Sigmoid colon (tissue), 7 donors: Measurements from ENCODE around the gene EEA1. TPM values are rescaled to one million over a fixed set of nuclear protein-coding genes. Genes with fewer than 3 reads are reported as not detected.

Experiments
- DNase-seq: peaks from one replicate; pipeline ENCODE4 v3.0.0-alpha.2; 2019
- H3K27ac ChIP-seq, 4 donors: fragments of 200-600 bp; sonication (generic); one replicate each; pipeline ENCODE4 v1.5.1; 2016 to 2019; ENCODE audit warnings: mild to moderate bottlenecking in 1 of 4
- H3K27me3 ChIP-seq, 3 donors: fragments of 200-600 bp; sonication (generic); one replicate each; pipeline ENCODE4 v1.5.1; 2019; ENCODE audit warnings: mild to moderate bottlenecking in 1 of 3
- H3K36me3 ChIP-seq, 4 donors: fragments of 200-600 bp; sonication (generic); one replicate each; pipeline ENCODE4 v1.5.1; 2016 to 2019
- H3K4me1 ChIP-seq, 4 donors: fragments of 200-600 bp; sonication (generic); one replicate each; pipeline ENCODE4 v1.5.1; 2017 to 2019
- H3K4me3 ChIP-seq, 4 donors: fragments of 200-600 bp; sonication (generic); one replicate each; pipeline ENCODE4 v1.5.1; 2017 to 2019; ENCODE audit warnings: mild to moderate bottlenecking in 2 of 4, moderate library complexity in 1 of 4
- H3K9me3 ChIP-seq, 4 donors: fragments of 200-600 bp in 3 of 4; sonication (generic) in 3 of 4; one replicate each; pipeline versions ENCODE4 v1.5.1 to v1.6.1; 2013 to 2019
- CTCF ChIP-seq, 4 experiments: fragments of 450-650 bp in 3 of 4; fragments of 200-600 bp in 1 of 4; IDR thresholded peaks; one replicate each; pipeline ENCODE4 v1.5.1; 2016 to 2019; ENCODE audit warnings: antibody characterized with exemption in 4 of 4, mild to moderate bottlenecking in 3 of 4, moderate library complexity in 2 of 4
- EP300 ChIP-seq, 4 donors: sonication (generic); formaldehyde crosslinking; IDR thresholded peaks; one replicate each; pipeline ENCODE4 v1.6.1; 2017; ENCODE audit warnings: antibody characterized with exemption in 4 of 4
- POLR2A ChIP-seq, 2 donors: fragments of 450-650 bp; IDR thresholded peaks; one replicate each; pipeline ENCODE4 v1.6.1; 2016; ENCODE audit warnings: antibody characterized with exemption in 2 of 2, mild to moderate bottlenecking in 2 of 2, moderate library complexity in 2 of 2
- POLR2AphosphoS5 ChIP-seq, 4 donors: sonication (generic); formaldehyde crosslinking; IDR thresholded peaks; one replicate each; pipeline ENCODE4 v1.6.1; 2017; ENCODE audit warnings: antibody characterized with exemption in 4 of 4
- WGBS, 2 donors: extraction: QIAGEN DNeasy Blood & Tissue Kit; methylation state at CpG; one replicate each; pipeline ENCODE4 v1.1.7; 2013; 5-methylcytosine and 5-hydroxymethylcytosine counted together
- intact Hi-C: fragments of 100-400 bp; cut with DNase I; formaldehyde crosslinking; loops from one replicate; pipeline ENCODE4 v1.15.1; 2023
- polyA plus RNA-seq, 3 donors: library from polyadenylated mRNA; stranded (reverse); fragments of 200-250 nt; gene quantifications; one replicate each; pipeline ENCODE4 v1.2.3, GENCODE V29; 2013
- total RNA-seq, 4 donors: library from RNA; depleted of rRNA; stranded (reverse); fragments of >200 nt; gene quantifications; one replicate each; pipeline ENCODE4 v1.1.0, GENCODE V29; 2016
- donor health status: healthy with polysubstance abuse.
- donor health status: Bipolar disorder and iron deficiency.
- donor health status: healthy.

Gene EEA1
- total and polyA plus RNA-seq, 7 donors = 3.0 to 40.2 (median 17.9) TPM

- Histone ChIP-seq H3K4me1 (peaks cover 0 to 15% (median 0%) of the 10 kb centered on the region in 4 donors), H3K36me3 (no peaks in the 10 kb centered on the region), H3K9me3 (no peaks in the 10 kb centered on the region), H3K27me3 (no peaks in the 10 kb centered on the region), H3K4me3 (no peak overlapping the region), H3K27ac (no peak overlapping the region)
- 82 to 93% methylated on average over 3 of the region's 3 CpGs for WGBS, 2 donors
- no peak for DNase-seq
- intact Hi-C loops = no loop called here
- TF ChIP-seq EP300 (IDR thresholded peaks at IDR 0.05) = no peak
- no peak for TF ChIP-seq CTCF (IDR thresholded peaks at IDR 0.05)
- TF ChIP-seq POLR2A (IDR thresholded peaks at IDR 0.05) = no peak
- no peak for TF ChIP-seq POLR2AphosphoS5 (IDR thresholded peaks at IDR 0.05)
These were observed 38.4 kb downstream of the EEA1 start for GRCh38 chr12:92890601-92891106.

GRCh38 chr12:92886131-92886530 is 43.0 kb downstream of the EEA1 start:
- no peaks in the 10 kb centered on the region for H3K9me3 ChIP-seq
- TF ChIP-seq POLR2AphosphoS5 (IDR thresholded peaks at IDR 0.05) (no peak), EP300 (IDR thresholded peaks at IDR 0.05) (no peak), CTCF (IDR thresholded peaks at IDR 0.05) (no peak), POLR2A (IDR thresholded peaks at IDR 0.05) (no peak)
- no peak overlapping the region for H3K4me3 ChIP-seq
- no peaks in the 10 kb centered on the region for H3K27me3 ChIP-seq
- H3K27ac ChIP-seq = no peak overlapping the region
- 81 to 95% methylated on average over 1 of the region's 2 CpGs for WGBS, 2 donors
- intact Hi-C loops = no loop called here
- peaks cover 0 to under 1% (median 0%) of the 10 kb centered on the region in 4 donors for H3K4me1 ChIP-seq
- no peaks in the 10 kb centered on the region for H3K36me3 ChIP-seq
- no peak for DNase-seq

GRCh38 chr12:92879698-92880322 is 49.3 kb downstream of the EEA1 start:
- no peak for DNase-seq
- TF ChIP-seq POLR2AphosphoS5 (IDR thresholded peaks at IDR 0.05) (no peak), EP300 (IDR thresholded peaks at IDR 0.05) (no peak), POLR2A (IDR thresholded peaks at IDR 0.05) (no peak), CTCF (IDR thresholded peaks at IDR 0.05) (no peak)
- Histone ChIP-seq H3K27me3 (no peaks in the 10 kb centered on the region), H3K4me1 (no peaks in the 10 kb centered on the region), H3K4me3 (no peak overlapping the region), H3K36me3 (peaks cover 0 to 12% (median 0%) of the 10 kb centered on the region in 4 donors), H3K9me3 (peaks cover 0 to 1% (median 0%) of the 10 kb centered on the region in 4 donors), H3K27ac (no peak overlapping the region)
- WGBS, 2 donors = 85 to 96% methylated on average over 2 of the region's 2 CpGs
- intact Hi-C loops = no loop called here

GRCh38 chr12:92877904-92878303 is 51.2 kb downstream of the EEA1 start:
- H3K36me3 ChIP-seq = peaks cover 0 to 12% (median 0%) of the 10 kb centered on the region in 4 donors
- DNase-seq = no peak
- intact Hi-C loops = no loop called here
- H3K27me3 ChIP-seq = no peaks in the 10 kb centered on the region
- no peak for TF ChIP-seq CTCF (IDR thresholded peaks at IDR 0.05)
- TF ChIP-seq POLR2A (IDR thresholded peaks at IDR 0.05) = no peak
- no peak for TF ChIP-seq POLR2AphosphoS5 (IDR thresholded peaks at IDR 0.05)
- TF ChIP-seq EP300 (IDR thresholded peaks at IDR 0.05) = no peak
- H3K27ac ChIP-seq = no peak overlapping the region
- no peak overlapping the region for H3K4me3 ChIP-seq
- WGBS, 2 donors = 95 to 100% methylated on average over 1 of the region's 1 CpG
- no peaks in the 10 kb centered on the region for H3K4me1 ChIP-seq
- H3K9me3 ChIP-seq = peaks cover 0 to 1% (median 0%) of the 10 kb centered on the region in 4 donors
